Neutrophil (primary cell): ENCODE measurements around the gene DOK1.
A peak's percentile ranks its signal among the peaks of the same experiment; 100 is the strongest.

Source experiments
- H3K27ac ChIP-seq: fragments of 200-600 bp; sonication (generic); 2 replicates; pipeline ENCODE4 v1.5.1; 2016; ENCODE audit warnings: mild to moderate bottlenecking, moderate library complexity
- H3K27me3 ChIP-seq: fragments of 200-600 bp; sonication (generic); 2 replicates; pipeline ENCODE4 v1.6.0; 2016; ENCODE audit warnings: mild to moderate bottlenecking
- H3K36me3 ChIP-seq: fragments of 200-600 bp; sonication (generic); 2 replicates; pipeline ENCODE4 v1.5.1; 2017
- H3K4me1 ChIP-seq, 2 experiments: fragments of 200-600 bp in 1 of 2; sonication (generic) in 1 of 2; 1 replicate in 1 of 2; 2 replicates in 1 of 2; pipeline versions ENCODE4 v1.5.1 to v1.6.1; 2013 to 2016; ENCODE audit warnings: low read depth in 1 of 2, low read length in 1 of 2, mild to moderate bottlenecking in 1 of 2, moderate library complexity in 1 of 2; ENCODE audit not compliant: control insufficient read depth in 1 of 2, insufficient read depth in 1 of 2
- H3K4me3 ChIP-seq, 2 experiments: fragments of 200-600 bp in 1 of 2; sonication (generic) in 1 of 2; 1 replicate in 1 of 2; 2 replicates in 1 of 2; pipeline ENCODE4 v1.5.1; 2013 to 2016; ENCODE audit warnings: low read depth in 1 of 2, low read length in 1 of 2, mild to moderate bottlenecking in 1 of 2, moderate library complexity in 1 of 2
- H3K9me3 ChIP-seq: fragments of 200-600 bp; sonication (generic); 2 replicates; pipeline ENCODE4 v1.5.1; 2016
- TF ChIP-seq, protein P1 (sequence below): fragments of 200-600 bp; sonication (generic); IDR thresholded peaks from 2 replicates; pipeline ENCODE4 v1.5.1; 2016; ENCODE audit warnings: antibody characterized with exemption

DOK1 gene

GRCh38 chr2:74527741-74528140, 26.8 kb upstream of the DOK1 start:
- peaks cover 29% of the 10 kb centered on the region for H3K36me3 ChIP-seq
- H3K9me3 ChIP-seq = no peaks in the 10 kb centered on the region
- no peak overlapping the region for H3K4me3 ChIP-seq
- H3K27me3 ChIP-seq = peaks cover 7% of the 10 kb centered on the region
- no peak overlapping the region for H3K27ac ChIP-seq
- H3K4me1 ChIP-seq = peaks cover 32 to 33% of the 10 kb centered on the region in 2 experiments
- TF ChIP-seq, protein P1, sequence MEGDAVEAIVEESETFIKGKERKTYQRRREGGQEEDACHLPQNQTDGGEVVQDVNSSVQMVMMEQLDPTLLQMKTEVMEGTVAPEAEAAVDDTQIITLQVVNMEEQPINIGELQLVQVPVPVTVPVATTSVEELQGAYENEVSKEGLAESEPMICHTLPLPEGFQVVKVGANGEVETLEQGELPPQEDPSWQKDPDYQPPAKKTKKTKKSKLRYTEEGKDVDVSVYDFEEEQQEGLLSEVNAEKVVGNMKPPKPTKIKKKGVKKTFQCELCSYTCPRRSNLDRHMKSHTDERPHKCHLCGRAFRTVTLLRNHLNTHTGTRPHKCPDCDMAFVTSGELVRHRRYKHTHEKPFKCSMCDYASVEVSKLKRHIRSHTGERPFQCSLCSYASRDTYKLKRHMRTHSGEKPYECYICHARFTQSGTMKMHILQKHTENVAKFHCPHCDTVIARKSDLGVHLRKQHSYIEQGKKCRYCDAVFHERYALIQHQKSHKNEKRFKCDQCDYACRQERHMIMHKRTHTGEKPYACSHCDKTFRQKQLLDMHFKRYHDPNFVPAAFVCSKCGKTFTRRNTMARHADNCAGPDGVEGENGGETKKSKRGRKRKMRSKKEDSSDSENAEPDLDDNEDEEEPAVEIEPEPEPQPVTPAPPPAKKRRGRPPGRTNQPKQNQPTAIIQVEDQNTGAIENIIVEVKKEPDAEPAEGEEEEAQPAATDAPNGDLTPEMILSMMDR = no peak

DNA sequence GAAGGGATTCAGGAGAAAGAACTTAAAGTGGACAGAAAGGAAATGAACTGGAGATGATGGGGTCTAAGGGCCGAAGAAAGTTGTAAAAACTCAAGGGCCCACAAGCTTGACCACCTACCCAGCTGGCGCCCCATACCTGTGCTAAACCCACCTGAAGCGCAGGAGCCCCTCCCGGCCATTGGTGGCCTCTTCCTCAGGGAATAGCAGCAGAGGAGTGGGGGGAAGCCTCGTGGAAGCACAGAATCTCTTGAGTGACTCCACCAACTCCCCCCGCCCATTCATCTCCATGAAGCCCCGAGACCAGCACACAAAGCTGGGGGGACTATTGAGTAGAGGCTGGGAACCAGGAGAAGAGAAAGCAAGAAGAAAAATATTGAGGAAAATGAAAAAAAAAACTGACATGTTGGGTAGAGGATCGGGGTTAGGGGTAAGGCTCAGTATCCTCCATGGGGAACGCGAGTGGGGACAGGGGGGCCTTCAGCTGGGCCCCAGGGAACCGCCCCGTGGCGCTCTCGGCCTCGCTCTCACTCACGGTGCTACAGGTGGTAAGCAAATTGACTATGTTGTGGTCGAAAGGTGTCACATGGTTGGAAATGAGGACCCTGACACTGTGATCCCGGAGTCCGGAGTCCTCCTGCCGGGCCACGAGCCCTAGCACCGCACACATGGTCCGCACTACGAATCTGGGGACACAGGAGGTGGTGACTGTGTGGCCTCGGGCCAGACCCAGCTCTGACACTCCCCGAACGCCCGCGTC, 25.7 kb upstream of the DOK1 start:
- Histone ChIP-seq H3K36me3 (peaks cover 39% of the 10 kb centered on the region), H3K9me3 (no peaks in the 10 kb centered on the region), H3K4me1 (peaks cover 32 to 33% of the 10 kb centered on the region in 2 experiments), H3K4me3 (peak overlapping the region; percentile 74 to 97), H3K27me3 (no peaks in the 10 kb centered on the region), H3K27ac (peak overlapping the region; percentile 94)
- TF ChIP-seq, protein P1 = no peak

DNA sequence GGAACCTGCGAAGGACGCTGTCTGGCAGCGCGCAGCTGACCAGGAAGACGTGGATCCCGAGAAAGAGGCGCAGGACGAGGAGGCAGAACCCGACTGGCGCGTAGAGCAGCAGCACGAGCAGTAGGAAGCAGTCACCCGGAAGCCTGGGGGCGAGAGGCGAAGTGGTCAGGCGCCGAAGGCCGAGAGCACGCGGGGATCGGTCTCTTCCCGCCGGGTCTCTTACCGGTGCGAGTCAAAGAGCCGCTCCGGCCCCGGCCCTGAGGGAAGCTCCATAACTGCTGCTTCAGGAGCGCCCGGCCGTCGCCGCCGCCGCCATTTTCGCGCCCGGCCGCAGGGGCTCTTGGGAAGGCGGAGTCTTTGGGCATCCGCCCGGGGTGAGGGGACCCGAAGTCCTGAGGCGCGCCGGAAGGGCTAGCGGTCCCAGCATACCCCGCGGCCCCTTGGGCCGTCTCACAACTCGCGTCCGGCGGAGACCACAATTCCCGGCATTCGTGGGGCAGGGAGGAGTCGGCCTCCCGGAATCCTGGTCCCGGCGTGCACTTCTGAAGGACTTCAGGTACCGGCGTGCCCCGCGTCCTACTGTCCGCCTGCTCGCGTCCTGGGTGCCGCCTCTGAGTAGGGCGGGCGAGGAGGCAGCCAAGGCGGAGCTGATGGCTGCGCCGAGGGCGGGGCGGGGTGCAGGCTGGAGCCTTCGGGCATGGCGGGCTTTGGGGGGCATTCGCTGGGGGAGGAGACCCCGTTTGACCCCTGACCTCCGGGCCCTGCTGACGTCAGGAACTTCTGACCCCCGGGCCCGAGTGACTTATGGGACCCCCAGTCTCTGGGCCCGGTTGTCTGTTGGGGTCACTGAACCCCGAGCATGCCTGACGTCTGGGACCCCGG, 24.9 kb upstream of the DOK1 start, which contains the start of the genes AUP1 and HTRA2:
Gene AUP1, minus strand, starts transcription at position 350 of the 882 bp plus-strand sequence. Its CDS starts 77 bp downstream, at position 273.
Gene HTRA2, plus strand, starts transcription at position 577 of the 882 bp plus-strand sequence. Its CDS starts 74 bp downstream, at position 651.
- Histone ChIP-seq H3K4me3 (peak within 1 kb of the TSS; percentile 74 to 97), H3K27ac (peak within 1 kb of the TSS; percentile 94), H3K9me3 (no peaks in the 10 kb centered on the region), H3K27me3 (no peaks in the 10 kb centered on the region), H3K4me1 (peaks cover 32 to 33% of the 10 kb centered on the region in 2 experiments), H3K36me3 (peaks cover 46% of the 10 kb centered on the region)
- TF ChIP-seq, protein P1 = peak; percentile 37

DNA sequence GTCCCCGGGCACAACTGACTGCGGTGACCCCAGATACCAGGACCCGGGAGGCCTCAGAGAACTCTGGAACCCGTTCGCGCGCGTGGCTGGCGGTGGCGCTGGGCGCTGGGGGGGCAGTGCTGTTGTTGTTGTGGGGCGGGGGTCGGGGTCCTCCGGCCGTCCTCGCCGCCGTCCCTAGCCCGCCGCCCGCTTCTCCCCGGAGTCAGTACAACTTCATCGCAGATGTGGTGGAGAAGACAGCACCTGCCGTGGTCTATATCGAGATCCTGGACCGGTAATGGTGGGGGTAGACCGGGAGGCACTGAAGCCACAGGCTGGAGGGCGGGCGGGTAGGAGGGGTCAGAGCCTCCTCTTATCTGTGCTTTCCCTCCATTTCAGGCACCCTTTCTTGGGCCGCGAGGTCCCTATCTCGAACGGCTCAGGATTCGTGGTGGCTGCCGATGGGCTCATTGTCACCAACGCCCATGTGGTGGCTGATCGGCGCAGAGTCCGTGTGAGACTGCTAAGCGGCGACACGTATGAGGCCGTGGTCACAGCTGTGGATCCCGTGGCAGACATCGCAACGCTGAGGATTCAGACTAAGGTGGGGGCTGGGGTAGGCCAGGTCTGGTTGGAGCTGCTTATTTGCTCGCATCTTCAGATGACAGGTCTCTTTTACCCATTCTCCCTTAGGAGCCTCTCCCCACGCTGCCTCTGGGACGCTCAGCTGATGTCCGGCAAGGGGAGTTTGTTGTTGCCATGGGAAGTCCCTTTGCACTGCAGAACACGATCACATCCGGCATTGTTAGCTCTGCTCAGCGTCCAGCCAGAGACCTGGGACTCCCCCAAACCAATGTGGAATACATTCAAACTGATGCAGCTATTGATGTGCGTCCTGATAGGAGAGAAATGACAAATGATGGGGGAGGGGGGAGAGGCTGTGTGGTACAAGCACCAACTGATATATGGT, 24.0 kb upstream of the DOK1 start:
- peak overlapping the region; percentile 74 to 97 for H3K4me3 ChIP-seq
- H3K36me3 ChIP-seq = peaks cover 45% of the 10 kb centered on the region
- peaks cover 32 to 33% of the 10 kb centered on the region in 2 experiments for H3K4me1 ChIP-seq
- TF ChIP-seq, protein P1 = no peak
- no peaks in the 10 kb centered on the region for H3K9me3 ChIP-seq
- H3K27ac ChIP-seq = peak overlapping the region; percentile 94
- H3K27me3 ChIP-seq = no peaks in the 10 kb centered on the region

- Histone ChIP-seq H3K27me3 (no peaks in the 10 kb centered on the region), H3K27ac (no peak overlapping the region), H3K9me3 (no peaks in the 10 kb centered on the region), H3K36me3 (peaks cover 33% of the 10 kb centered on the region), H3K4me3 (no peak overlapping the region), H3K4me1 (peaks cover 32 to 33% of the 10 kb centered on the region in 2 experiments)
- TF ChIP-seq, protein P1 = no peak
These were observed 22.9 kb upstream of the DOK1 start for GRCh38 chr2:74531666-74532065.
